Type B pancreatic cell (in vitro differentiated cells): Measurements from ENCODE around the gene ANKK1. TPM values are rescaled to one million over a fixed set of nuclear protein-coding genes. Genes with fewer than 3 reads are reported as not detected.

ENCODE experiments used
- DNase-seq: peaks from one replicate; pipeline ENCODE4 v3.0.0; 2021; ENCODE audit warnings: mixed read lengths; ENCODE audit not compliant: unreplicated experiment; ENCODE audit errors: extremely low spot score
- H3K27ac Mint-ChIP-seq: 2 replicates; pipeline ENCODE4 v1.8.0; 2021; ENCODE audit warnings: mild to moderate bottlenecking, mixed read lengths
- H3K27me3 Mint-ChIP-seq: 2 replicates; pipeline ENCODE4 v1.8.0; 2021; ENCODE audit warnings: mixed read lengths
- H3K36me3 Mint-ChIP-seq: 2 replicates; pipeline ENCODE4 v1.8.0; 2021; ENCODE audit warnings: mixed read lengths
- H3K4me1 Mint-ChIP-seq: one replicate; pipeline ENCODE4 v1.8.0; 2021; ENCODE audit warnings: mixed read lengths; ENCODE audit not compliant: unreplicated experiment
- H3K4me3 Mint-ChIP-seq: 2 replicates; pipeline ENCODE4 v1.8.0; 2021; ENCODE audit warnings: mild to moderate bottlenecking, mixed read lengths
- H3K9me3 Mint-ChIP-seq: 2 replicates; pipeline ENCODE4 v1.8.0; 2021; ENCODE audit warnings: mixed read lengths
- CTCF ChIP-seq: fragments of 200-600 bp; sonication (generic); conservative IDR thresholded peaks from 2 replicates; pipeline ENCODE4 v1.5.0; 2021; ENCODE audit warnings: antibody characterized with exemption, mild to moderate bottlenecking
- total RNA-seq: library from RNA; stranded (reverse); gene quantifications from 2 replicates; pipeline ENCODE4 v1.2.1, GENCODE V29; 2021; ENCODE audit warnings: low replicate concordance

Gene ANKK1
- total RNA-seq, 1 donor from 2014 or later = 0.53 TPM

- no peak for TF ChIP-seq CTCF
- peaks cover 22% of the 10 kb centered on the region for H3K4me1 Mint-ChIP-seq
- no peaks in the 10 kb centered on the region for H3K9me3 Mint-ChIP-seq
- no peaks in the 10 kb centered on the region for H3K27me3 Mint-ChIP-seq
- no peak overlapping the region for H3K4me3 Mint-ChIP-seq
- peaks cover 37% of the 10 kb centered on the region for H3K36me3 Mint-ChIP-seq
- H3K27ac Mint-ChIP-seq = no peak overlapping the region
- DNase-seq = no peak
Measured at GRCh38 chr11:113349528-113349927, 38.1 kb upstream of the ANKK1 start.

- Mint-ChIP-seq H3K4me1 (peaks cover 18% of the 10 kb centered on the region), H3K4me3 (no peak overlapping the region), H3K36me3 (peaks cover 41% of the 10 kb centered on the region), H3K27ac (no peak overlapping the region), H3K9me3 (no peaks in the 10 kb centered on the region), H3K27me3 (no peaks in the 10 kb centered on the region)
- TF ChIP-seq CTCF = no peak
- no peak for DNase-seq
Measured at GRCh38 chr11:113350336-113351067, 37.1 kb upstream of the ANKK1 start.

- Mint-ChIP-seq H3K4me3 (no peak overlapping the region), H3K36me3 (peaks cover 46% of the 10 kb centered on the region), H3K27ac (no peak overlapping the region), H3K9me3 (peaks cover 4% of the 10 kb centered on the region), H3K4me1 (peaks cover 13% of the 10 kb centered on the region), H3K27me3 (no peaks in the 10 kb centered on the region)
- no peak for DNase-seq
- TF ChIP-seq CTCF = no peak
Measured at GRCh38 chr11:113351068-113351450, 36.5 kb upstream of the ANKK1 start.

GRCh38 chr11:113351480-113351879, 36.1 kb upstream of the ANKK1 start:
- H3K36me3 Mint-ChIP-seq = peaks cover 50% of the 10 kb centered on the region
- no peaks in the 10 kb centered on the region for H3K27me3 Mint-ChIP-seq
- peaks cover 9% of the 10 kb centered on the region for H3K4me1 Mint-ChIP-seq
- no peak overlapping the region for H3K27ac Mint-ChIP-seq
- DNase-seq = no peak
- peaks cover 8% of the 10 kb centered on the region for H3K9me3 Mint-ChIP-seq
- TF ChIP-seq CTCF = no peak
- no peak overlapping the region for H3K4me3 Mint-ChIP-seq

DNA sequence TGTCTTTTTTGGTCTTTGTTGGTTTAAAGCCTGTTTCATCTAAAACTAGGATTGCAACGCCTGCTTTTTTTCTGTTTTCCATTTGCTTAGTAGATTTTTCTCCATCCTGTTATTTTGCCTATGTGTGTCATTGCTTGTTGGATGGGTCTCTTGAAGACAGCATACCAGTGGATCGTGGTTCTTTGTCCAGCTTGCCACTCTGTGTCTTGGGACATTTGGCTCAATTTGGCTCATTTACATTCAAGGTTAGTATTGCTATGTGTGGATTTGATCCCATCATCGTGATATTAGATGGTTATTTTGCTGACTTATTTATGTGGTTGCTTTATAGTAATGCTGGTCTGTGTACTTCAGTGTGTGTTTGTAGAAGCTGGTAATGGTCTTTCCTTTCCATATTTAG, 31.4 kb upstream of the ANKK1 start:
- no peak for TF ChIP-seq CTCF
- Mint-ChIP-seq H3K9me3 (peaks cover 16% of the 10 kb centered on the region), H3K4me3 (no peak overlapping the region), H3K27ac (no peak overlapping the region), H3K4me1 (peaks cover 3% of the 10 kb centered on the region), H3K27me3 (no peaks in the 10 kb centered on the region), H3K36me3 (peaks cover 74% of the 10 kb centered on the region)
- DNase-seq = no peak

DNA sequence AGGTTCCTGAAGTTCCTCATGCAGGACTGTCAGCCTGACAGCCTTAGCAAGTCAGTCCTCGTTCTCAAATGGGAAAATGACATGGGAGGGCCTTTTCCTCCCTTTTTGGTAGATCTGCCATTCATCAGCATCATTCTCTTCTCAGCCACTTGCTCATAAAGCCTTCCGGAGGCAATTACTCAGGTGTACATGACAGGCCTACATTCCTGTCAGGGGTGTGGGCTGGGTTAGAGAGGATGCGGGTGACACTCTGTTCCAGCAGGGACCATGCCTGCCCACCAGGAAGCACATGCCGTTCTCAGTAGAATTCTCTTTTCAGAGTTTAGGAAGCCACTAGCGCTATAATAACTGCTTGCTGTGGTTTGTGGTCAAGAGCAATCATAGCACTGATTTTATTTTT, 24.2 kb upstream of the ANKK1 start:
- no peaks in the 10 kb centered on the region for H3K4me1 Mint-ChIP-seq
- H3K9me3 Mint-ChIP-seq = no peaks in the 10 kb centered on the region

More for the DNA sequence above, 24.2 kb upstream of the ANKK1 start:
- Mint-ChIP-seq H3K27ac (no peak overlapping the region), H3K36me3 (peaks cover 42% of the 10 kb centered on the region), H3K4me3 (no peak overlapping the region), H3K27me3 (no peaks in the 10 kb centered on the region)
- DNase-seq = no peak
- no peak for TF ChIP-seq CTCF
